NCI-H82 treated with DMSO at 0.1 percent for 48 hours (cell line): ENCODE measurements around the gene SV2A.
"Not testable (repeated sequence)": the region's sequence is repeated elsewhere in the genome, so short reads cannot be mapped to it uniquely, and the experiment has no call there.

ENCODE experiments used
- DNase-seq: peaks from one replicate; lab custom pipeline; 2025; ENCODE audit not compliant: unreplicated experiment; lab: John Stamatoyannopoulos, UW

Gene SV2A, protein sequence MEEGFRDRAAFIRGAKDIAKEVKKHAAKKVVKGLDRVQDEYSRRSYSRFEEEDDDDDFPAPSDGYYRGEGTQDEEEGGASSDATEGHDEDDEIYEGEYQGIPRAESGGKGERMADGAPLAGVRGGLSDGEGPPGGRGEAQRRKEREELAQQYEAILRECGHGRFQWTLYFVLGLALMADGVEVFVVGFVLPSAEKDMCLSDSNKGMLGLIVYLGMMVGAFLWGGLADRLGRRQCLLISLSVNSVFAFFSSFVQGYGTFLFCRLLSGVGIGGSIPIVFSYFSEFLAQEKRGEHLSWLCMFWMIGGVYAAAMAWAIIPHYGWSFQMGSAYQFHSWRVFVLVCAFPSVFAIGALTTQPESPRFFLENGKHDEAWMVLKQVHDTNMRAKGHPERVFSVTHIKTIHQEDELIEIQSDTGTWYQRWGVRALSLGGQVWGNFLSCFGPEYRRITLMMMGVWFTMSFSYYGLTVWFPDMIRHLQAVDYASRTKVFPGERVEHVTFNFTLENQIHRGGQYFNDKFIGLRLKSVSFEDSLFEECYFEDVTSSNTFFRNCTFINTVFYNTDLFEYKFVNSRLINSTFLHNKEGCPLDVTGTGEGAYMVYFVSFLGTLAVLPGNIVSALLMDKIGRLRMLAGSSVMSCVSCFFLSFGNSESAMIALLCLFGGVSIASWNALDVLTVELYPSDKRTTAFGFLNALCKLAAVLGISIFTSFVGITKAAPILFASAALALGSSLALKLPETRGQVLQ

DNA sequence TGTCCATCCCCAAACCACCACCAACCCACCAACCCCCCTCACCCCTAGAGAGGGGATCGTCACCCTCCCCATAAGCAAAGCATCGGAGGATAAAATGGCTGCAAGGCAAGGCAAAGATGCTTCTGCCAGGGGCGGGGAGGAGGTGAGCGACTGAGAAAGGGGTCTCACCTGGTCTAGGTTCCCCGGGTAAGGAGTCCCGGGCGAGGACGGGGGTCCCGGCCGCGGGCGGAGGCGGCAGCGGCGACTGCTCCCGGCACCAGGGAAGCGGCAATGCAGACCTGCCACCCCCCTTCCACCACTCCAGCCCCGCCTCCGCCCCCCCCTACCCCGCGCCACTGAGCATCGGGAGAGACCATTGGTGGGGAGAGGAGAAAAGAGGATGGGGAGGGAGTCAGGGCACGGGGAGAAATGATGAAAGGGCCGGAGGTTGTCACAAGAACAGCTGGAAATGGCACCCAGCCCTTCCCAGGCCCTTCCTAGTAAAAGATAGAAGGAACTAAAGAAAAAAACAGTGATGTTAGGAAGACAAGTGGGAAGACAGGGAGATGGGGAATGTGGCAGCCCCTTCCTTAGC, at the start of gene SV2A:
SV2A (minus strand) TSS at position 274 of the 574 bp plus-strand sequence. CDS start 4,004 bp downstream, outside the sequence.
- peak; percentile 72 for DNase-seq

DNA sequence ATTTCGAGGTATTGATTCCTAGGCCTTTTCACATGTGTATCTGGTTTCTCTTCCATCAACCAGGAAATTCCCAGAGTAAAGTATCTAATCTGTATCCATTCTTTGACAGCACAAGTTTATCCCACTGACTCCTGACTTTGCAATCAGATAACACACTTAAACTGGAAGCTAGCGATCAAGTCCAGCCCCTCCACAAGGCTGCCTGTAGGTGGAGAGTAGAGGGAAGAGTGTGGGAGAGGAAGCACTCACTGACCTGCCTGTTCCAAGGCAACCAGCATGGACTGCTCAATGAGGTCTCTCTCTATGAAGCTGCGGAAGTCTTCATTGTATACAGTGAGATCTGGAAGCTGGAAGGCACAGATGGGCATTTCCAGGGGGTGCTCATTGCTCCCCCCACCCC, 49.4 kb upstream of the SV2A start:
- no peak for DNase-seq

DNA sequence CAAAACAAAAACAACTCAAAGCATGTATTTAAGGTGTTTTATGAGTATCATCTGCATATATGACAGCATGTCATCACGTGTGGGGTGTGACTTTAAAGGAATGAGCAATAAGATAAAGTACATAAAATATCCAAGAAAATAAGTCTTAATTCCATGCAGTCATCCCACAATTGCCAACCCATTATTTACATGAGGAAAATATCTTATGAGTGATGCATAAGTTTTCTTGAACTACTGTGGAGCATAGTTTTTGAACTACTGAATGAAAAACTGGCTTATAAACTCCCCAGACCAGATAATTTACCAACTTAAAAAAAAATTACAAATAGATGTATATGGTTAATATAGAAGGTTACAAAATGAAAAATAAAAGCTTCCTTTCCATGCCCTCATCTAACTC, 48.8 kb upstream of the SV2A start:
- DNase-seq, result no peak

DNA sequence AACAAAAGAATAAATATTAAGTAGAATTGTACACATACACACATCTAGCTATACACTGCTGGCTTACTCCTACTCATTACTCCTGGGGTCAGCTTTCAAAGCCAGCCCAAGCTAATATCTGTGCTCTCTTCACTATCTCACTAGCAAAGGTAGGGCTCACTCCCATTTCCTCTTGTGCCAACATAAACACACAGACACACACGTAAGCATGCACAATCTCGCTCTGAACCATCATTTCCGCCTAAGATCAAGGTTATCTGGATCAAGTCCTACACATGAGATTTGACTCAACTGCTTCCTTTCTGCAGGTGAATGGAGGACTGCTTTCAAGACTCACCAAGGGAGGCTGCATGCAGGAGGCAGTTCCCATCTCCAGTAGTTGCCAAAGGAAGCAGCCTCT, 47.8 kb upstream of the SV2A start:
- DNase-seq, result no peak

DNA sequence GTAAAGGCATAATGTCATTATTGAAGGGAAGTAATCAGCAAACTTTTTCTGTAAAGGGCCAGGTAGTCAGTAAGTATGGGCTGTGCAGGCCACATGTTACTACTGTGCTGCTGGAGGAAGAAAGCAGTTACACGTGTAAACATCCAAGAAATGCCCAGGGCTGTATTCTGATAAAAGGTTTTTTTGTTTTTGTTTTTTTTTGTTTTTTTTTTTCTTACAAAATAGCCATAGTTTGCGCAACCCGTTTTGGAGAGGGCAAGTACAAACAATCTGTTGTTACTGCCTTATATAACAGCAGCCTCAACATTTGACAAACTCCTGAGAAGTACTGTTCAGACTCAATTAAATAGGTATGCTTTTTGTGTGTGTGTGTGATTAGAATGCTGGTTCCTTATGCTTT, 45.7 kb upstream of the SV2A start:
- no peak for DNase-seq

DNA sequence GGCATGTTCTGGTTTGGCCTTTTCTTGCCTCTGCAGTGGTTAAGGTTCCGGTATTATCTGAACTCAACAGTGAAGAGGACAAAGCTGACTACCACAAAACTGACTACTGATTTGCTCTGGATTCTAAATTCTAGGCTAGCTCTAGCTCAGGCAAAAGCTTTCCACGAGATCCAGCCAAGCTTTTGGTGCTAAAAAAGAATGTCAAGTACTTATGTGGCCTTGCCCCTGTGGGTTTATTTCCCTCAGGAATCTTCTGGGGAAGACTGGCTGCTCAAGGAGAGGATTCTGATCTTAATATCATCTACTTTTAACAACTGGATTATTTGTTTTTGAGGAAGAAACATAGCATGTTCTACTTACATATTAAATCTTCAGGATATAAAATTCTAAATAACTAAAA, 45.1 kb upstream of the SV2A start:
- no peak for DNase-seq

DNA sequence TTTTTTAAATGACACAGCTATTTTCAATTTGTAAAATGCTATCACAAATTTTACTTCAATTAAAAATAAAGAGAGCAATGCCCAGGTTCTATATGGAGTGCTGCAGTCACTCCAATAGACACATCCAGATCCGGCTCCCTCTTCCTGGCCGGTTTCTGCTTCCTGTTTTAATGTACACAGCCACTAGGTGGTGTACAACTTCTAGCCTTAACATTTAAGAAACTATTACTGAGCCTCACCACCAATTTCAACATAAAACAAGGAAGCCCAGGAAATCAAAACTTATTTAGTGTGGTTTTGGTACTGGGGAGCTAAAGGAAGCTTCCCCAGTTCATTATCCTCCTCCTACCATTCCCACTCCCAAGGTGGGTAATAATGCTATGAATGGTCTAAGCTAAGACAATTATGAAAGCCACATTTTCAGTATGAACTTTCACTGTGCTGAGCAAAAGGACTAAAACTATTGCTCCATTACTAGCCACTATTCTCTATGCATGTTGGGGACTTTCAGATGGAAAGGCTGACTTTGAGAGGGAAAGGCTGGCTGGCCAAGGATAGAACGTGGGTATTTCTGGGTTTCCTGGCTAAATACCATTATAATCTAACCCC, 44.5 kb upstream of the SV2A start:
- peak; percentile 54 for DNase-seq

DNA sequence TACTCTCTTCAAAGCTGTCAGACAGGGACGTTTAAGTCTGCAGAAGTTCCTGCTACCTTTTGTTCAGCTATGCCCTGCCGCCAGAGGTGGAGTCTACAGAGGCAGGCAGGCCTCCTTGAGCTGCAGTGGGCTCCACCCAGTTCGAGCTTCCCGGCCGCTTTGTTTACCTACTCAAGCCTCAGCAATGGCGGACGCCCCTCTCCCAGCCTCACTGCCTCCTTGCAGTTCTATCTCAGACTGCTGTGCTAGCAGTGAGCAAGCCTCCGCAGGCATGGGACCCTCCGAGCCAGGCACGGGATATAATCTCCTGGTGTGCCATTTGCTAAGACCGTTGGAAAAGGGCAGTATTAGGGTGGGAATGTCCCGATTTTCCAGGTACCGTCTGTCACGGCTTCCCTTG, 39.9 kb upstream of the SV2A start:
- not testable (repeated sequence) for DNase-seq

DNA sequence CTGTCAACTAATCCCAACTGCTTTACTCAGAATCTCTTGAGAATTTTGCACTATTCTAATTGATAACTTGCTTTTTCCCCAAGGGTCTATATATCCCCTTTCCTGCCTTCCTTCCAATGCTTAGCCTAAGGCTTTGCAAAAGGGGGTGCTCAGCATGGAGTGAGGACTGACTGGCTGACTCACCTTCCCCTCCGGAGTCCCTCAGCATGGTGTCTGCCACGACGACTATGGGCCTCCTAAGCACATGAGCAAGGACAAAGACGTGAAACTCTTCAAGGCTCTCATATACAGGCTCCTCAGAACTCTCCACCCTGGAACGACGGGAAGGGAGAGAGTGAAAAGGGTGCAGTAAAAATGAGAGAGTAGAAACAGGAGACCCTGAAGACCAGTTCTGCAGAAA, 32.3 kb upstream of the SV2A start:
- no peak for DNase-seq

DNA sequence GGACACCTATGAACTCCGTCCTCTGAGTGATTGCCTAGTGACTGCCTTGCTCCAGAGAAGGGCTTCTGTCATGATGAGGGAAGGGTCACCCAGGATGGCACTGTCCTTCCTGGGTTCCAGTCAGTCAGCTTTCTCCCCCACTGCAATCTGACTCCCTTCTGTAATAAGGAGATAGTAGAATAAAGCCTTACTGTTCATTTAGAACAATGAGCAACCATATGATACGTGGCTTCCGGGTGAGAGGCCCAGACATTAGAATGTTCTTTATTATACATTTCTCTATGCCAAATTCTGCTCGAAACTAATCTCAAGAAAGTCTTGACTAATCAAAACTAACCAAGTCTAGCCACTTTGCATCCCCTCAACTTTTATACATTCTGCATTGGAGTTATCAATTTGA, 27.6 kb upstream of the SV2A start:
- DNase-seq, result no peak

DNA sequence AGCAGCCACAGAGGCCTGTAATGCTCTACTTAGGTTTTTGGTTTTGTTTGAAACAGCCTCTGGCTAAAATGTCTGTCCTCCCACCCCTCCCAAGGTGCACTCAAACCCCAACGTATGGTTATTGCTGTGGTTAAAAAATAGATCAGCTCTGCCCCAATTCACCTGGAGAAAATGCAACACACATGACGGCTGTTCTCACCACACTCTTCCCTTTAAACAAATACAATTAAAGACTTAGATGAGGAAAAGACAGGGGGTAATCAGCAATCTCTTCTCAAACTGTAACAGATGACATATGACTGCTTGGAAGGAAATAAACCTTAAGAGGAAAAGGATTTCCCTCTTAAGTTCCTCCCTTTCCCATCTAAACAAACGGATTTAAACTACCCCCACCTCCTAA, 25.2 kb upstream of the SV2A start:
- peak; percentile 62 for DNase-seq

DNA sequence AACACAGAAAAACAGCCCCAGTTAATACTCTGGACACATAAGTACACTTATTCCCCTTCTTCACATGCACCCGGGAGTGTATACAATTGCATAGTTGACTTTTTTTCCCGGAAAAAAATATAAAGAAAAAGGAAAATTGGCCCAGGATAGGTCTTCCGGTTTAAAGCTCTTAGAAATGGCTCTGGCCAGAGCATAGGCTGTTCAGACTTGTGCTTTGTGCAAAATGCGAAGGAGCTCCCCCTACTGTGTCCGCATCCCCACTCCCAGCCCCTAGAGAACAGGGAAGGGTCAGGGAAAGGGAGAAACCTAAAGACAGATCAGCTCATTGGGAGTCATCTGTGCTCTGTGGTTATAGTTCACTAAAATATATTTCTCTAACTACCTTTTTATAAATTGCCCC, 24.6 kb upstream of the SV2A start:
- DNase-seq, result peak; percentile 56

DNA sequence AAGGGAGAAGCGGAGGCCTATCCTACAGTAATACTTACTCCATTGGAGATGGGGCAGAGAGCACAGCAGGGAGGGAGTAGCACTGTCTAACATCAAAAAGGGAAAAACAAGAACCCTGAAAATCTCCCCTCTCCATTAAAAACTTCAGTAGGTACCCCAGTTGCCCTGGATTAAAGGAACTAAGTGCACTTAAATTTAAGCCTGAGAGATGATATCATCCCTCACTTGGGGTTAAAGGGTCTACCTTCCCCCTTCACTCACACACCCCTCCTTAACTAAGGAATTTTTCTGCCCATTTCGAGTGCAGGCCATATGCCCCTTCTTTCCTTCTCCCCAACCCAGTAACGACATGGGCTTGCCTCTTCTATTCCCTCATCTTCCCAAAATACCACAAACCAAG, 22.8 kb upstream of the SV2A start:
- no peak for DNase-seq

DNA sequence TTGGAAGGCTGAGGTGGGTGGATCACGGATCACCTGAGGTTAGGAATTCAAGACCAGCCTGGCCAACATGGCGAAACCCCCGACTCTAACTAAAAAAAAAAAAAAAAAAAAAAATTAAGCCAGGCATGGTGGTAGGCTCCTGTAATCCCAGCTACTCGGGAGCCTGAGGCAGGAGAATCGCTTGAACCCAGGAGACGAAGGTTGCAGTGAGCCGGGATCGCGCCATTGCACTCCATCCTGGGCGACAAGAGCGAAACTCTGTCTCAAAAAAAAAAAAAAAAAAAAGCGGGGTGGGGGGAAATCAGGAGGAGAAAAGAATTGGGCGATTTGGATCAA, 21.0 kb upstream of the SV2A start:
- DNase-seq, result not testable (repeated sequence)

DNA sequence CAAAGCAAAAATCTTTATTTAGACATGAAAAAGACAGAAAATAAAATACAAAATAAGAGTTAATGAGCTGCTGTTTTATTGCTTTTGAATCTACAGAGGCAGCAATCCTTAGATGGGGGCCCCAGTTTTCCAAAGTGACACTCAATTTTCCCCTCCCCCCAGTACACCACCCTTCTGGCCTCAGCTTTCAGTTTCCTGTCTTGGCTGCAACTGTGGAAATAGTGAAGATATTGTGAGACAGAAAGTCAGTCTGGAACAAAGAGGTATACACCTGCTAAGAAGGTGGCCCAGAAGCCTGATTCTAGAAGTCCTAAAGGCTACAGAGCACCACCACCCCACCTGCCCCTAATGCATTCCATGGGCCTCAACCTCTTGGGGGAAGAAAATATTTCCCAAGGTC, 20.1 kb upstream of the SV2A start:
- DNase-seq, result no peak

DNA sequence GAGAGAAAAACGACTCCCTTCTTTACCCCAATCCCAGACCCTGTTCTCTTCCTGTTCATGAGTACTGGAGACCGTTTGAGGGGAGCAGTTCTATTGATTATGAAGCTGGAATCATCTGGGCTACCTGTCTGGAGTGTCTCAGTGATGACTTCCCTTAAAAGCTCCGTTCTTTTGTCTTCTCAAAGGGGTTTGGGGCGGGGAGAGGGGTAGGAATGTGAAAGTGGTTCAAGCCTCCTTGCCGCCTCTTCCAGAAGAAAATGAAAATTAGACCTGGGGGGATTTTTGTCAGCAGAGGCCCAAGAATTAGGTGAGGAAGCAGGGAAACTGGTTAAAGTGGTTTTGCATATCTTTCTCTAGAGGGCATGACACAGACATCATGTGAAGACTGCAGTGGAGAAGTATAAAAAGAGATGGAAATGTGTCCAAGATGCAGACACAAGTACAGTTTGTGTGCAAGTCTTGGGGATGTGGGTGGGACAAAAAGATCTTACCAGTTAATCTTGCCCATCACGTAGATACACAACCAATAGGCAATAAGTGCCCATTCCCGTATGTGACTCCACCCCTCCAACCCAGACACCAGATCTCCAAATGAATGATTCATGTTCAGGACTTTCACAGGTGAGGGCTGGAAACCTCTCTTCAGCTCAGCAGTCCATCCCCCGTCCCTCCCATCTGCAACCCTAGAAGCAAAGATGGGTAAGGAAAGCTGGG, 19.5 kb upstream of the SV2A start:
- DNase-seq, result no peak

DNA sequence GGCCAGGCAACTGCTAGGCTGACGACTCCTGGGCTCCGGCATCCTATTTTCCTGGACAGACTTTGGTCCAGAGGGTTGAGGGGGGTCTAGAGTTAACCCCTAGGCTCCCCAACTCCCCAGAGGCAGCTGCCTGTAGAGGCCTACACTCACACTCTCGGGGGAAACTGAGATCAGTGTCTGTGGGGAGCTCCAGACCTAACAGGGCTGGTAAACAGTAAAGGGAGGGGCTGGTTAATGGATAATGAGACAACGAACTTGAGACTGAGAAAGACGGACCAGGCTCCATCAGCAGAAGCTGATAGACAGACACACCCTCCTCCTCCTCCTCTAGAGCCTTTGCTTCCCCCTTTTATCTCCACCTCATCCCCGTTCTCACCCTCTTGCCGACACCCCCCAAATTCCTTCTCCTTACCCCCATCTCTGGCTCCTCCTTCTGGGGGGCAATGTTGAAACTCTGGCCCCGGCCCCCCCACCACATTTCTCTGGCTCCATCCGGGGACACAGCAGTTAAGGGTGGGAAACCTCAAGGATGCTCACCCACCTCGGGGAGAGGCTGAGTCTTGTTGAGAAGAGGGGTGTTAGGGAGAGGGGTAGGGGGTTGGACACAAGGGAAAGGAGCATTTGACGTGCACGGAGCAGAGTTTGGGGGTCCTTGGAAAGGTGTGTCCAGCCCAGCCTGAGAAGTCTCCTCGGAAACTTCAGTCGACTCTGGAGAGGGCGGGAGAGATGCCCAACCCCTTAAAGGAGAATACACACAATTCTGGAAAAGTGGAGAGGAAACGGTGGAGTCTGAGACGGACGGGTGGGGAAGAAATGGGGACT, 18.7 kb upstream of the SV2A start, which contains the start of gene MTMR11:
MTMR11 (minus strand) TSS at position 710 of the 822 bp plus-strand sequence; CDS start at position 478, 232 bp downstream.
- DNase-seq, result no peak

DNA sequence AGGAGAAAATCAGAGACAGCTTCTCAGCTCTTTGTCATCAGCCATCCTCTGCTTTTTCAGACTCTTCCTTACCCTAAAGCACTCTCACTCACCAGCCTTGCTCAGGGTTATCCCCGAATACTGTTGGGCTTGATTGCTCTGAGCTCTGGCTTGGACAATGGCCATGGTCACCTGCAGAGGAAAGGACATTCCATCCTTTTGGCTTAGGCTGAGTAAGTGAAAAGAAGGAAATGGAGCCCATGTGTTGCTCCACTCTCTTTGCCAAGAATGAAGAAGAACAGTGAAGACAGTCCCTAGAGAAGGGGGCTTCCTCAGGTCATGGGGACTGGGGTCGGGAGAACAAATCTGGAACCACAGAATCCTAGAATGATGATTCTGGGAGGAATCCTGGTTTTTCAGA, 16.7 kb upstream of the SV2A start:
- no peak for DNase-seq

DNA sequence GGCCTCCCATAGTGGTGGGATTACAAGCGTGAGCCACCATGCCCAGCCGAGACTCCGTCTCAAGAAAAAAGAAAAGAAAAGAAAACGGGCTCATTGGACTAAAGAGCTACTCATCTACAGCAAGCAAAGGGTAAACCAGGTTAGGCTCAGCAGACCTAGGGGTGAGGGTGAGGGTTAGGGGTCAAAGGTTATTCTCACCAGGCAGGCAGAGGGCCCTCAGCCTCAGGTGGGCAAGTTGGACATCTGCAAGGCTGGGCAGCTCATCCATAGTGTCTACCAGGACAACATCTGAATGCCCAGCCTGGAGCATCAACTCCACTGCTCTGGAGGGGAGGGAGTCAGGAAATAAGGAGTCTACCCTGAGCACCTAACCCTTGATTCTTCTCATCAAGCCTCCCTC, 15.6 kb upstream of the SV2A start:
- no peak for DNase-seq

DNA sequence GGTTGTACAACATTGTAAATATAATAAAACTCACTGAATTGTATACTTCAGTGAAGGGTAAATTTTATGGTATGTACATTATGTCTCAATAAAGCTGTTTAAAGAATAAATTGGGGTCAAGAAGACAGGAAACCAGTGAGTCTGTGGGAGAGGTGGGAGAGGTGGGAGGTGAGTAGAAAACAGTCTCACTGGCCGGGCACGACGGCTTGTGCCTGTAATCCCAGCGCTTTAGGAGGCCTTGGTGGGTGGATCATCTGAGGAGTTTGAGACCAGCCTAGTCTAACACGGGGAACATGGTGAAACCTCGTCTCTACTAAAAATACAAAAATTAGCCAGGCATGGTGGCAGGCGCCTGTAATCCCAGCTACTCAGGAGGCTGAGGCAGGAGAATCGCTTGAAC, 14.8 kb upstream of the SV2A start:
- DNase-seq, result no peak
